Panc1 (cell line): ENCODE results near the gene FGF4. TPM values are rescaled to one million over a fixed set of nuclear protein-coding genes. Genes with fewer than 3 reads are reported as not detected.

Source experiments
- ATAC-seq: fragments of 200-7000 bp; cut with Tn5 transposase; 2 replicates; pipeline ENCODE4 v1.9.1; 2020; ENCODE audit warnings: mild to moderate bottlenecking, moderate library complexity
- BruUV-seq: library from RNA; stranded (reverse); fragments of 400-500 nt; replicated peaks from 2 replicates; lab custom pipeline; 2021; lab: Mats Ljungman, UMichigan
- CTCF ChIA-PET: fragments of 300-600 bp; sonication (Branson Sonifier 250); formaldehyde crosslinking; loops from one replicate; lab custom pipeline; 2022; ENCODE audit warnings: antibody characterized with exemption; lab: Charles Lee
- POLR2A ChIA-PET: fragments of 300-600 bp; sonication (Branson Sonifier 250); formaldehyde crosslinking; loops from one replicate; lab custom pipeline; 2022; ENCODE audit warnings: antibody characterized with exemption; lab: Charles Lee
- DNase-seq: peaks from one replicate; pipeline ENCODE4 v3.0.0-alpha.2; 2010; ENCODE audit warnings: low read depth, low spot score
- H3K27ac ChIP-seq: 2 replicates; pipeline ENCODE4 v1.5.1; 2011; ENCODE audit warnings: mild to moderate bottlenecking, low read length, inconsistent platforms
- H3K27me3 ChIP-seq: fragments of 200-500 bp; sonication (Bioruptor generic); 2 replicates; pipeline ENCODE4 v1.6.0; 2014; ENCODE audit warnings: low read length, inconsistent platforms; ENCODE audit not compliant: control insufficient read depth, insufficient read depth
- H3K36me3 ChIP-seq: fragments of 200-500 bp; sonication (Bioruptor generic); 2 replicates; pipeline ENCODE4 v1.5.1; 2014; ENCODE audit warnings: inconsistent platforms, mild to moderate bottlenecking, low read length, moderate library complexity; ENCODE audit not compliant: control insufficient read depth, insufficient read depth
- H3K4me1 ChIP-seq: 2 replicates; pipeline ENCODE4 v1.5.1; 2011; ENCODE audit warnings: inconsistent platforms, mild to moderate bottlenecking, low read length, moderate library complexity; ENCODE audit not compliant: control insufficient read depth, insufficient read depth
- H3K4me3 ChIP-seq, 2 experiments: 2 replicates each; pipeline ENCODE4 v1.5.1; 2011 to 2012; ENCODE audit warnings: low read depth in 2 of 2, low read length in 2 of 2, mild to moderate bottlenecking in 2 of 2, inconsistent platforms in 1 of 2, moderate library complexity in 1 of 2
- H3K9me3 ChIP-seq: fragments of 200-500 bp; sonication (Bioruptor generic); 2 replicates; pipeline ENCODE4 v1.5.1; 2014; ENCODE audit warnings: low read depth, mild to moderate bottlenecking, inconsistent platforms, low read length, moderate library complexity; ENCODE audit not compliant: control insufficient read depth, insufficient read depth
- POLR2AphosphoS5 ChIP-seq: IDR thresholded peaks from 2 replicates; pipeline ENCODE4 v1.6.1; 2012; ENCODE audit warnings: mild to moderate bottlenecking, low read depth, low read length, moderate library complexity
- SIN3A ChIP-seq: IDR thresholded peaks from 2 replicates; pipeline ENCODE4 v1.6.1; 2012; ENCODE audit warnings: low read depth, mild to moderate bottlenecking, low read length, moderate library complexity, borderline replicate concordance; ENCODE audit not compliant: insufficient read depth
- TCF7L2 ChIP-seq: IDR thresholded peaks from 2 replicates; pipeline ENCODE4 v1.6.1; 2011; ENCODE audit warnings: mild to moderate bottlenecking, low read depth, low read length, inconsistent platforms
- in situ Hi-C: cut with HindIII; loops from 2 replicates; pipeline ENCODE4 v1.10.0; 2016; ENCODE audit warnings: low sequenced_read_pairs, low pct_unique_long_range_greater_than_20kb
- intact Hi-C: fragments of 100-400 bp; cut with micrococcal nuclease; formaldehyde crosslinking; loops from one replicate; pipeline ENCODE4 v1.10.0; 2022; ENCODE audit not compliant: unreplicated experiment
- total RNA-seq: library from RNA; stranded (reverse); gene quantifications from one replicate; pipeline ENCODE4 v1.2.1, GENCODE V29; 2021; ENCODE audit not compliant: unreplicated experiment
- TF ChIP-seq, protein P1 (sequence below), 2 experiments: IDR thresholded peaks; 2 replicates each; pipeline ENCODE4 v1.6.1; 2011 to 2012; ENCODE audit warnings: low read depth in 2 of 2, control low read depth in 1 of 2, low read length in 1 of 2, mild to moderate bottlenecking in 1 of 2, moderate library complexity in 1 of 2; ENCODE audit not compliant: insufficient read depth in 1 of 2
- TF ChIP-seq, protein P2 (sequence below): fragments of 450-650 bp; IDR thresholded peaks from 2 replicates; pipeline ENCODE4 v1.5.1; 2017; ENCODE audit warnings: mild to moderate bottlenecking

FGF4 gene
- total RNA-seq, 1 experiment from 2014 or later: not detected

DNA sequence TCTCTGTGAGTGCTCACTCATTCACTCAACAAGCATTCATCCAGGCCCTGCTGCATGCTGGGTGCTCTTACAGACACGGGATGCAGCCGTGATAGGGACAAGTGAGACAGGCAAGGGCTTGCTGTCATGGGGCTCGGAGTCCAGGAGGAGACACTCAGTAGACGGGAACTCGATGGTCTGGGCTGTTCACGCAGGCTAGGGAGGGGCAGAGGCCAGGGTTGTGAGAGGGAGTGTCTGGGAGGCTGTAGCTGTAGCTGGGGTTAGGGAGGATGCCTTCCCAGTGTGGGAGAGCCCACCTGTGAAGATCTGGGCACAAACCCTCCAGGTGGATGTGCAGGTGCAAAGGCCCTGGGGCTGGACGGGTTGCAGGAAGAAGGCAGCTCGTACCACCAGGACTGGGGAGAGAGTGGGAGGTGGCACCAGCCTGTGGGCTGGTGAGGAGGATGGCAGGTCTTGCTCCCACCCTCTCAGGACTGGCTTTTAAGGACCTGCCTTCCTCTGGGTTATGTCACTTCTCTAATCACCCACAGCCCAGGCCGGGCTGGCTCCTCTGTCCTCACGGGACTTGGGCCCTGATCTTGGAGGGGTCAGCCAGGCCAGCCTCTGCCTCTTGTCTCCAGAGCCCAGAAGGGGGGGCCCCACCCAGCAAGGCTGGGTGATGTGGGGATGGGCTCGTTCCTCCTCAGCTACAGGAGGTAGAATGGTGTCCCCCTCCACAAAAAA, 24.1 kb downstream of the FGF4 start:
- Histone ChIP-seq H3K36me3 (no peaks in the 10 kb centered on the region), H3K27ac (no peak overlapping the region), H3K4me1 (no peaks in the 10 kb centered on the region), H3K4me3 (no peak overlapping the region), H3K9me3 (no peaks in the 10 kb centered on the region), H3K27me3 (no peaks in the 10 kb centered on the region)
- intact Hi-C loops: no loop called here
- DNase-seq: no peak
- no TSS peak for BruUV-seq
- ChIA-PET CTCF (no interaction called here), POLR2A (no interaction called here)
- in situ Hi-C loops: no loop called here
- TF ChIP-seq, protein P1, sequence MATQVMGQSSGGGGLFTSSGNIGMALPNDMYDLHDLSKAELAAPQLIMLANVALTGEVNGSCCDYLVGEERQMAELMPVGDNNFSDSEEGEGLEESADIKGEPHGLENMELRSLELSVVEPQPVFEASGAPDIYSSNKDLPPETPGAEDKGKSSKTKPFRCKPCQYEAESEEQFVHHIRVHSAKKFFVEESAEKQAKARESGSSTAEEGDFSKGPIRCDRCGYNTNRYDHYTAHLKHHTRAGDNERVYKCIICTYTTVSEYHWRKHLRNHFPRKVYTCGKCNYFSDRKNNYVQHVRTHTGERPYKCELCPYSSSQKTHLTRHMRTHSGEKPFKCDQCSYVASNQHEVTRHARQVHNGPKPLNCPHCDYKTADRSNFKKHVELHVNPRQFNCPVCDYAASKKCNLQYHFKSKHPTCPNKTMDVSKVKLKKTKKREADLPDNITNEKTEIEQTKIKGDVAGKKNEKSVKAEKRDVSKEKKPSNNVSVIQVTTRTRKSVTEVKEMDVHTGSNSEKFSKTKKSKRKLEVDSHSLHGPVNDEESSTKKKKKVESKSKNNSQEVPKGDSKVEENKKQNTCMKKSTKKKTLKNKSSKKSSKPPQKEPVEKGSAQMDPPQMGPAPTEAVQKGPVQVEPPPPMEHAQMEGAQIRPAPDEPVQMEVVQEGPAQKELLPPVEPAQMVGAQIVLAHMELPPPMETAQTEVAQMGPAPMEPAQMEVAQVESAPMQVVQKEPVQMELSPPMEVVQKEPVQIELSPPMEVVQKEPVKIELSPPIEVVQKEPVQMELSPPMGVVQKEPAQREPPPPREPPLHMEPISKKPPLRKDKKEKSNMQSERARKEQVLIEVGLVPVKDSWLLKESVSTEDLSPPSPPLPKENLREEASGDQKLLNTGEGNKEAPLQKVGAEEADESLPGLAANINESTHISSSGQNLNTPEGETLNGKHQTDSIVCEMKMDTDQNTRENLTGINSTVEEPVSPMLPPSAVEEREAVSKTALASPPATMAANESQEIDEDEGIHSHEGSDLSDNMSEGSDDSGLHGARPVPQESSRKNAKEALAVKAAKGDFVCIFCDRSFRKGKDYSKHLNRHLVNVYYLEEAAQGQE (IDR thresholded peaks at IDR 0.05; ENCODE audit: insufficient read depth in 1 of 2, low read depth in 2 of 2, low read length in 1 of 2): no peak
- TF ChIP-seq POLR2AphosphoS5 (no peak), SIN3A (no peak), TCF7L2 (no peak)
- TF ChIP-seq, protein P2, sequence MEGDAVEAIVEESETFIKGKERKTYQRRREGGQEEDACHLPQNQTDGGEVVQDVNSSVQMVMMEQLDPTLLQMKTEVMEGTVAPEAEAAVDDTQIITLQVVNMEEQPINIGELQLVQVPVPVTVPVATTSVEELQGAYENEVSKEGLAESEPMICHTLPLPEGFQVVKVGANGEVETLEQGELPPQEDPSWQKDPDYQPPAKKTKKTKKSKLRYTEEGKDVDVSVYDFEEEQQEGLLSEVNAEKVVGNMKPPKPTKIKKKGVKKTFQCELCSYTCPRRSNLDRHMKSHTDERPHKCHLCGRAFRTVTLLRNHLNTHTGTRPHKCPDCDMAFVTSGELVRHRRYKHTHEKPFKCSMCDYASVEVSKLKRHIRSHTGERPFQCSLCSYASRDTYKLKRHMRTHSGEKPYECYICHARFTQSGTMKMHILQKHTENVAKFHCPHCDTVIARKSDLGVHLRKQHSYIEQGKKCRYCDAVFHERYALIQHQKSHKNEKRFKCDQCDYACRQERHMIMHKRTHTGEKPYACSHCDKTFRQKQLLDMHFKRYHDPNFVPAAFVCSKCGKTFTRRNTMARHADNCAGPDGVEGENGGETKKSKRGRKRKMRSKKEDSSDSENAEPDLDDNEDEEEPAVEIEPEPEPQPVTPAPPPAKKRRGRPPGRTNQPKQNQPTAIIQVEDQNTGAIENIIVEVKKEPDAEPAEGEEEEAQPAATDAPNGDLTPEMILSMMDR: no peak
- ATAC-seq: no peak

DNA sequence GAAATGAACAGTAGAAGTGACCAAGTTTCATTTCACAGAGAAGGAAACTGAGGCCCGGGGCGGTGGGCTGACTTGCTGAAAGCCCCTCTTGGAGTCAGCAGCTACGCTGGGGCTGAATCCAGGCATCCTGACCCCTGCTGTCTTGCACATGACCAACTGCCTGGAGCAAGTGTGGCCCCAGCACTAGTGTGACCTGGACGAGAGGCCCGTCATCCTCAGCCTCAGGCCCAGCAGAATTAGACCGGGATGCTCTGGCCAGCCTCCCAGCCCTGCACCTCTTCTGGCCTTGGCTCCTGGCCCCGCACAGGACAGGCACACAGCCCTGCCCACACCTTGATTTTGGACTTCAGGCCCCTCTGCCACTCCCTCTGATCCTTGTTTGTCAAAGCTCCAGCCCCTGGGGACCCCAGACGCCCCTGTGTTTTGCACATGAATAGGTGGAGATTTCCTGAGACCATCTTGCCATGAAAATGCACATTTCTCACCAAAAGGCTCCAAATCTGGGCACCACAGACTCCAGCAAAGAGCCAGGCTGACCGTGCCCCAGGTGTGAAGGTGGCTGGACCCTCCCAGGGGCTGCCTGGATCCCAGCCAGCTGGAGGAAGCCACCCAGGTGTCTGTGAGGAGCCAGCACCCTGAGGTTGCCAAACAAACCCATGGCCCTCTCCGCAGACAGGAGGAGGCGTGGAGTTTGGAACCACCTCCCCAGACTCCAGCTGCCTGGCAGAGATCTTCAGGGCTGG, 24.9 kb downstream of the FGF4 start:
- no peak overlapping the region for H3K4me3 ChIP-seq
- CTCF ChIA-PET: no interaction called here
- DNase-seq: no peak
- H3K9me3 ChIP-seq: no peaks in the 10 kb centered on the region
- no peak for ATAC-seq
- TF ChIP-seq TCF7L2 (no peak), POLR2AphosphoS5 (no peak), SIN3A (no peak)
- TF ChIP-seq, protein P2: no peak
- TF ChIP-seq, protein P1 (IDR thresholded peaks at IDR 0.05; ENCODE audit: insufficient read depth in 1 of 2, low read depth in 2 of 2, low read length in 1 of 2): no peak
- no peaks in the 10 kb centered on the region for H3K36me3 ChIP-seq
- intact Hi-C loops: no loop called here
- no peaks in the 10 kb centered on the region for H3K4me1 ChIP-seq
- in situ Hi-C loops: no loop called here
- POLR2A ChIA-PET: interaction anchor here (0.5 kb wide), 1 partner anchor 104 kb away, joined by 3 read pairs; no protein-coding TSS in a partner anchor
- no peaks in the 10 kb centered on the region for H3K27me3 ChIP-seq
- H3K27ac ChIP-seq: no peak overlapping the region
- no TSS peak for BruUV-seq
